ENCODE results near the gene SYK.

SYK gene

GRCh38 chr9:90895786-90896185 is 94.2 kb downstream of the SYK start:
- H3K4me1 Mint-ChIP-seq = no peaks in the 10 kb centered on the region
- no peak for ATAC-seq (replicated peaks; ENCODE audit: extremely low read depth, poor library complexity, severe bottlenecking)
- H3K4me3 Mint-ChIP-seq = no peak overlapping the region
- H3K27ac Mint-ChIP-seq (ENCODE audit: low read depth) = no peak overlapping the region
- DNase-seq (ENCODE audit: low spot score in 2 of 2) = no peak
- H3K9me3 Mint-ChIP-seq = no peaks in the 10 kb centered on the region
- peaks cover 2% of the 10 kb centered on the region for H3K36me3 Mint-ChIP-seq (ENCODE audit: insufficient read depth)
- peaks cover 24% of the 10 kb centered on the region for H3K27me3 Mint-ChIP-seq

DNA sequence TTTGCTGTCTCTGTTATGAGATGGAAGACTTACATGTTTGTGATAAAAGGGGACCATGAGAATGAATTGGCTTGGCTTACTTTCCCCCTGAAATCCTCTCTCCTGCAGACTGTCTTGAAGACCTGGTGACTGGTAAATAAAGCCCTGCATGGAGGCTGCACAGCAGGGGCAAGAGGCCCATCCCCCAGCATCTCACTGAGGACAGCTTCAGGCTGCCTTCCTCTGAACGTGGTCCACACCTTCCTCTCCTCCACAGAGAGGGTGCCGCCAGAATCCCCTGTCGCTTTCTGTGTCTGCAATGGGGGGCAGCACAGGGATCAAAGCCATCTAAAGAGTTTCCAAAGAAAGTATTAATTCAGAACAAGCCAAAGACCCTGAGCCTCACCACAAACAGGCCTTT is 94.6 kb downstream of the SYK start:
- DNase-seq (ENCODE audit: low spot score in 2 of 2) (no peak), ATAC-seq (replicated peaks; ENCODE audit: extremely low read depth, poor library complexity, severe bottlenecking) (no peak)
- no peak overlapping the region for H3K27ac Mint-ChIP-seq (ENCODE audit: low read depth)
- H3K9me3 Mint-ChIP-seq = no peaks in the 10 kb centered on the region
- H3K27me3 Mint-ChIP-seq = peaks cover 24% of the 10 kb centered on the region
- peaks cover 2% of the 10 kb centered on the region for H3K36me3 Mint-ChIP-seq (ENCODE audit: insufficient read depth)
- no peak overlapping the region for H3K4me3 Mint-ChIP-seq
- H3K4me1 Mint-ChIP-seq = no peaks in the 10 kb centered on the region

DNA sequence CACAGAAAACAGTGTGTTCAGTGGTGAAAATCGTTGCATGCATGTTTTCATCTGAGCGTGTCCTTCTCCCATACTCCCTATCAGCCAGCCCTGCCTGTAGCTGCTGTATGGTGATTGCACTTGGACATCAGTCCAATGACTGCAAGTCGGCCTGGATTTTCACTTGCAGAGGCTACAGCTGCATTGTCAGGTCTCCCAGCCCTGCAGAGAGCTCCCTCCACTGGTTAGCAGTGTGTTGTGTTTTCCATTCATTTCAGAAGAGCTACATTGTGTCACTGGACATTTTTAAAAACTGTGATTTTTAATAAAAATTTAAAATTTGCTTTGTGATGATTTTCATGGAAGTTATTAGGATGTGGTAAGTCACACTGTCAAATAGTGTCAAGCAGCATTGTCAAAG is 96.6 kb downstream of the SYK start:
- ATAC-seq (replicated peaks; ENCODE audit: extremely low read depth, poor library complexity, severe bottlenecking) = no peak
- no peaks in the 10 kb centered on the region for H3K4me1 Mint-ChIP-seq
- H3K27me3 Mint-ChIP-seq = peaks cover 5% of the 10 kb centered on the region
- H3K9me3 Mint-ChIP-seq = no peaks in the 10 kb centered on the region
- H3K4me3 Mint-ChIP-seq = no peak overlapping the region
- no peak overlapping the region for H3K27ac Mint-ChIP-seq (ENCODE audit: low read depth)
- no peak for DNase-seq (ENCODE audit: low spot score in 2 of 2)
- H3K36me3 Mint-ChIP-seq (ENCODE audit: insufficient read depth) = peaks cover 2% of the 10 kb centered on the region

DNA sequence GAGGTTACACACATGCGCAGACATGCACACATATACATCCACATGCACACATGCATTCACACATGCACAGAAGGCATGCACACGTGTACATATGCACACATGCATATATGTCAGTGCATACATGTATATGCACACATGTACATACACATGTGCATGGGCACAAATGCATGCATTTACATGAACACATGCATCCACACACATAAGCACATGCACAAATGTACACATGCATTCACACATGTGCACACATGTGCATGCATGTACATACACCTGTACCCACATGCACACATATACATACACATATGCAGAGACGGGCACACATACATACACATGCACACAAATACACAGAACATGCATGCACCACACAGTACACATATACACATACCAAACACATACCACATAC is 97.7 kb downstream of the SYK start:
- H3K27me3 Mint-ChIP-seq = no peaks in the 10 kb centered on the region
- no peaks in the 10 kb centered on the region for H3K4me1 Mint-ChIP-seq
- ATAC-seq (replicated peaks; ENCODE audit: extremely low read depth, poor library complexity, severe bottlenecking) = no peak
- H3K36me3 Mint-ChIP-seq (ENCODE audit: insufficient read depth) = peaks cover 2% of the 10 kb centered on the region
- no peak overlapping the region for H3K27ac Mint-ChIP-seq (ENCODE audit: low read depth)
- H3K9me3 Mint-ChIP-seq = no peaks in the 10 kb centered on the region
- no peak overlapping the region for H3K4me3 Mint-ChIP-seq
- no peak for DNase-seq (ENCODE audit: low spot score in 2 of 2)

DNA sequence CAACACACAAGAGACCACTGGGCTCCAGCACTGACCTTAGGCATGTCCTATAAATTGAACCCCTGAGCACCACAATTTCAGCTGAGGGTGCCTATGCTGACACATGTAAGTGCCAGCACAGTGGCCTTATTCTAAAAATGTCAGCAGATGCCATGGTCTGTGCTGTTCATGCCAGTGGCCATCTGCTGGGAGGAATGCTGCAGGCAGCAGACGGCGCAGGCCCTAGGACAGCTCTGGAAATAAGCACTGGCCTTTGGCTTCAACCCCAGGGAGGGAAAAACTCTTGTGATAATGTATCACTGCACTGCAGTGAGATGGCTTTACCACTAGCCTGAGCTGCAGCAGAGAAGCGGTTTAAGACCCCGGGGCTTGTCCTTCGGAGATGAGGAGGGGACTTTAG is 98.5 kb downstream of the SYK start:
- DNase-seq (ENCODE audit: low spot score in 2 of 2) = no peak
- Mint-ChIP-seq H3K36me3 (ENCODE audit: insufficient read depth) (peaks cover 2% of the 10 kb centered on the region), H3K27me3 (peaks cover 4% of the 10 kb centered on the region), H3K27ac (ENCODE audit: low read depth) (no peak overlapping the region), H3K4me1 (no peaks in the 10 kb centered on the region), H3K4me3 (no peak overlapping the region), H3K9me3 (no peaks in the 10 kb centered on the region)
- ATAC-seq (replicated peaks; ENCODE audit: extremely low read depth, poor library complexity, severe bottlenecking) = no peak

DNA sequence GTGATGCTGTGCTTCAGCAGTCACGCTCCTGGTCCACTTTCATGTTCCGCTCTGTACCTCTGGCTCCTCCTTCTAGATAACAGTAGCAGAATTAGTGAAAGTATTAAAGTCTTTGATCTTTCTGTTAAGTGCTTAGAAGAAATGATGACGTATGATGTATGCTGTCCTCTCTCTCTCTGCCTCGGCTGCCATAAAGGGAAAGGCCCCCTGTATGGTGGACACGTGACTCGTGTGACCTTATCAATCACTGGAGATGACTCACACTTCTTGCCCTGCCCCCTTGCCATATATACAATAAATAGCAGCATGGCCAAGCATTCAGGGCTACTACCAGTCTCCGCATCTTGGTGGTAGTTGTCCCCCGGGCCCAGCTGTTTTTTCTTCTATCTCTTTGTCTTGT is 100.3 kb downstream of the SYK start:
- H3K4me3 Mint-ChIP-seq = no peak overlapping the region
- H3K9me3 Mint-ChIP-seq = no peaks in the 10 kb centered on the region
- H3K4me1 Mint-ChIP-seq = no peaks in the 10 kb centered on the region
- DNase-seq (ENCODE audit: low spot score in 2 of 2) = no peak
- H3K27ac Mint-ChIP-seq (ENCODE audit: low read depth) = no peak overlapping the region
- H3K27me3 Mint-ChIP-seq = peaks cover 7% of the 10 kb centered on the region
- ATAC-seq (replicated peaks; ENCODE audit: extremely low read depth, poor library complexity, severe bottlenecking) = no peak
- H3K36me3 Mint-ChIP-seq (ENCODE audit: insufficient read depth) = peaks cover 2% of the 10 kb centered on the region

DNA sequence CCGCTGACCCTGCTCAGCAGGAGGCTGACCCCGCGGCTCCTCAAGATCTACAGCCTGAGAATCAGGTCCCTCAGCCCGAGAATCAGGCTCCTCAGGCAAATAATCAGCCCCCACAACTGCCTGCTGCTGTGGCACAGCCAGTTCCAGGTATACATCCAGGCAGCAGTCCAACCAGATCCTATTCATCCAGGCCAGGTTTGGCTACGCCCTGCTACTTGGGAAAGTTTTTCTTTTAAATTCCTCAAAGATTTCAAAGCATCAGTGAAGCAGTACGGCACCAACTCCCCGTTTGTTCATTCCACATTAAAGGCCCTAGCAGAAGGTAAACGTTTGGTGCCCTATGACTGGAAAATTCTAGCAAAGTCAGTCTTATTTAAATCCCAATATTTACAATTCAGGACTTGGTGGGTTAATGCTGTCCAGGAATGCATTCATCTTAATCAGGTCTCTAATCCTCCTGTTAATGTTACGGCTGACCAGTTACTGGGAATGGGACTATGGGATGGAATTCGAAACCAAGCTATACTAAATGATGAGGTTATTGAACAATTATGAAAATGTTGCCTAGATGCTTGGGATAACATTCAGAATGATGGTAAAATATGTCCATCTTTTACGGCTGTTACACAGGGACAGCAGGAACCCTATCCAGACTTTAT is 102.3 kb downstream of the SYK start:
- Mint-ChIP-seq H3K4me1 (no peaks in the 10 kb centered on the region), H3K9me3 (no peaks in the 10 kb centered on the region), H3K27me3 (peaks cover 7% of the 10 kb centered on the region), H3K27ac (ENCODE audit: low read depth) (peak overlapping the region; percentile 2), H3K36me3 (ENCODE audit: insufficient read depth) (peaks cover 2% of the 10 kb centered on the region), H3K4me3 (no peak overlapping the region)
- ATAC-seq (replicated peaks; ENCODE audit: extremely low read depth, poor library complexity, severe bottlenecking) = no peak
- no peak for DNase-seq (ENCODE audit: low spot score in 2 of 2)

- Mint-ChIP-seq H3K36me3 (ENCODE audit: insufficient read depth) (no peaks in the 10 kb centered on the region), H3K4me1 (no peaks in the 10 kb centered on the region), H3K27me3 (peaks cover 7% of the 10 kb centered on the region), H3K4me3 (no peak overlapping the region), H3K27ac (ENCODE audit: low read depth) (no peak overlapping the region), H3K9me3 (no peaks in the 10 kb centered on the region)
- no peak for ATAC-seq (replicated peaks; ENCODE audit: extremely low read depth, poor library complexity, severe bottlenecking)
- no peak for DNase-seq (ENCODE audit: low spot score in 2 of 2)
Measured at GRCh38 chr9:90904706-90905478, 103.3 kb downstream of the SYK start.

DNA sequence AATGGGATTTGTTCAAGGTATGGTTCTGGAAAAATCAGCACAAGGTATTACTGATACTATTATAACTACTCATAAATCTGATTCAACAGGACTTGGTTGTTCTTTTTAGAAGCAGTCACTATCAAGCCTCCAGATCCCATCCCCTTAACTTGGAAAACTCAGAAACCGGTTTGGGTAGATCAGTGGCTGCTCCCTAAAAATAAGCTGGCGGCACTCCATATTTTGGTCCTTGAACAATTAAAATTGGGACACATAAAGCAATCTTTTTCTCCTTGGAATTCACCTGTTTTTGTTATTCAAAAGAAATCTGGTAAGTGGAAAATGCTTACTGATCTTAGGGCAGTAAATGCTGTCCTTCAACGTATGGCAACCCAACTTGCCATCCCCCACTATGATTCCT is 104.2 kb downstream of the SYK start:
- H3K36me3 Mint-ChIP-seq (ENCODE audit: insufficient read depth) = no peaks in the 10 kb centered on the region
- peaks cover 7% of the 10 kb centered on the region for H3K27me3 Mint-ChIP-seq
- H3K9me3 Mint-ChIP-seq = no peaks in the 10 kb centered on the region
- DNase-seq (ENCODE audit: low spot score in 2 of 2) (no peak), ATAC-seq (replicated peaks; ENCODE audit: extremely low read depth, poor library complexity, severe bottlenecking) (no peak)
- no peaks in the 10 kb centered on the region for H3K4me1 Mint-ChIP-seq
- no peak overlapping the region for H3K4me3 Mint-ChIP-seq
- H3K27ac Mint-ChIP-seq (ENCODE audit: low read depth) = no peak overlapping the region

- H3K27me3 Mint-ChIP-seq = peaks cover 7% of the 10 kb centered on the region
- no peak overlapping the region for H3K27ac Mint-ChIP-seq (ENCODE audit: low read depth)
- no peaks in the 10 kb centered on the region for H3K36me3 Mint-ChIP-seq (ENCODE audit: insufficient read depth)
- H3K4me1 Mint-ChIP-seq = no peaks in the 10 kb centered on the region
- no peak for ATAC-seq (replicated peaks; ENCODE audit: extremely low read depth, poor library complexity, severe bottlenecking)
- H3K9me3 Mint-ChIP-seq = no peaks in the 10 kb centered on the region
- H3K4me3 Mint-ChIP-seq = no peak overlapping the region
- no peak for DNase-seq (ENCODE audit: low spot score in 2 of 2)
Measured at GRCh38 chr9:90906316-90907055, 104.9 kb downstream of the SYK start.

- H3K4me3 Mint-ChIP-seq = no peak overlapping the region
- H3K27ac Mint-ChIP-seq (ENCODE audit: low read depth) = no peak overlapping the region
- H3K36me3 Mint-ChIP-seq (ENCODE audit: insufficient read depth) = no peaks in the 10 kb centered on the region
- peaks cover 7% of the 10 kb centered on the region for H3K27me3 Mint-ChIP-seq
- DNase-seq (ENCODE audit: low spot score in 2 of 2) (no peak), ATAC-seq (replicated peaks; ENCODE audit: extremely low read depth, poor library complexity, severe bottlenecking) (no peak)
- H3K9me3 Mint-ChIP-seq = no peaks in the 10 kb centered on the region
- no peaks in the 10 kb centered on the region for H3K4me1 Mint-ChIP-seq
Measured at GRCh38 chr9:90907056-90907445, 105.4 kb downstream of the SYK start.

DNA sequence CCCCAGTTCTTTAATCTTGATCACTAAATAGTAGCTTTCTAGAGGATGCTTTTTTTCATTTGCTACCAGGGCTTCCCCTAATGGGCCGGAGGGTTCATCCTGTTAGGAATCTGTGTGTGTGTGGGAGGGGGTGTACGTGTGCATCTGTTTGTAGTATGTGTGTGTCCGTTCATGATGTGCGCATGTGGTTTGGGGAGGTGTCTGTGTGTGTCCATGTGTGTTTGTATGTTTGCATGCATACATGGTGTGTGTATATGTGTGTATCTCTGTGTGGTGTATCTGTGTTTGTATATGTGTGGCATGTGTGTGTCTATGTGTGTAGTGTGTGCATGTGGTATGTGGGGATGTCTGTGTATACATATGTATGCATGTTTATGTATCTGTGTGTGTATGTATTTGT is 106.2 kb downstream of the SYK start:
- no peaks in the 10 kb centered on the region for H3K36me3 Mint-ChIP-seq (ENCODE audit: insufficient read depth)
- ATAC-seq (replicated peaks; ENCODE audit: extremely low read depth, poor library complexity, severe bottlenecking) = no peak
- no peaks in the 10 kb centered on the region for H3K4me1 Mint-ChIP-seq
- DNase-seq (ENCODE audit: low spot score in 2 of 2) = no peak
- no peak overlapping the region for H3K27ac Mint-ChIP-seq (ENCODE audit: low read depth)
- no peak overlapping the region for H3K4me3 Mint-ChIP-seq
- peaks cover 7% of the 10 kb centered on the region for H3K27me3 Mint-ChIP-seq
- H3K9me3 Mint-ChIP-seq = no peaks in the 10 kb centered on the region

DNA sequence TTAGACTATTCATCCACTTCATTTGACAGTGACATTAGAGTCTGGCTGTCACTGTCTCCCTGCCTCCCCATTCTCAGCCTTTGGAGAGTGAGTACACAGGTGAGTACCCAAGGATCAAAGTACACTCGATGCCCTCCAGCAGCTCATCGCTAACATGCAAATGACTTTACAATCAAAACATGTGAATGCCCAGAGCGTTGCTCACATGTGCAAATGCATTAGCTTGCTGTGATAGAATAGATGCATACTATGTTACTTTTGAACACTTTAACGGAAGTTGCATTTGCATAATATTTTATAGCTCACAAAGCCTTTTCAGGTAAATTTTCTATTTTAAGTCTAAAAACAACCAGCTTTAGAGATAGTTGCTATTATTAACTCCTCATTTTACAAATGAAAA is 107.6 kb downstream of the SYK start:
- Mint-ChIP-seq H3K4me1 (no peaks in the 10 kb centered on the region), H3K27me3 (peaks cover 7% of the 10 kb centered on the region), H3K9me3 (no peaks in the 10 kb centered on the region), H3K4me3 (no peak overlapping the region), H3K27ac (ENCODE audit: low read depth) (no peak overlapping the region), H3K36me3 (ENCODE audit: insufficient read depth) (no peaks in the 10 kb centered on the region)
- ATAC-seq (replicated peaks; ENCODE audit: extremely low read depth, poor library complexity, severe bottlenecking) (no peak), DNase-seq (ENCODE audit: low spot score in 2 of 2) (no peak)

Measured in central memory CD8-positive, alpha-beta T cell (primary cell).